GM12892 (cell line): ENCODE measurements around the gene SPINK9. TPM values are rescaled to one million over a fixed set of nuclear protein-coding genes. Genes with fewer than 3 reads are reported as not detected.
"Not testable (repeated sequence)": the region's sequence is repeated elsewhere in the genome, so short reads cannot be mapped to it uniquely, and the experiment has no call there.

Source experiments
- DNase-seq: peaks from one replicate; pipeline ENCODE4 v3.0.0; 2011; ENCODE audit not compliant: insufficient read length
- FAIRE-seq: peaks from 2 replicates; lab custom pipeline; 2011; peaks lifted over from hg19 to GRCh38; lab: Jason Lieb, UNC
- POLR2A ChIP-seq: IDR thresholded peaks from 2 replicates; pipeline ENCODE4 v1.6.1; 2011; ENCODE audit warnings: low read depth, low read length, control low read depth
- POLR2AphosphoS5 ChIP-seq: IDR thresholded peaks from 2 replicates; pipeline ENCODE4 v1.6.1; 2011; ENCODE audit warnings: low read depth, low read length, control low read depth
- TAF1 ChIP-seq: IDR thresholded peaks from 2 replicates; pipeline ENCODE4 v1.6.1; 2011; ENCODE audit warnings: low read depth, mild to moderate bottlenecking, control low read depth, low read length, borderline replicate concordance
- polyA plus RNA-seq: library from polyadenylated mRNA; unstranded; fragments of >200 nt; gene quantifications from one replicate; pipeline ENCODE4 v1.2.1, GENCODE V29; 2012; ENCODE audit warnings: missing spikeins, inconsistent platforms; ENCODE audit not compliant: missing spikeins

Gene SPINK9, protein sequence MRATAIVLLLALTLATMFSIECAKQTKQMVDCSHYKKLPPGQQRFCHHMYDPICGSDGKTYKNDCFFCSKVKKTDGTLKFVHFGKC
- polyA plus RNA-seq: not detected

DNA sequence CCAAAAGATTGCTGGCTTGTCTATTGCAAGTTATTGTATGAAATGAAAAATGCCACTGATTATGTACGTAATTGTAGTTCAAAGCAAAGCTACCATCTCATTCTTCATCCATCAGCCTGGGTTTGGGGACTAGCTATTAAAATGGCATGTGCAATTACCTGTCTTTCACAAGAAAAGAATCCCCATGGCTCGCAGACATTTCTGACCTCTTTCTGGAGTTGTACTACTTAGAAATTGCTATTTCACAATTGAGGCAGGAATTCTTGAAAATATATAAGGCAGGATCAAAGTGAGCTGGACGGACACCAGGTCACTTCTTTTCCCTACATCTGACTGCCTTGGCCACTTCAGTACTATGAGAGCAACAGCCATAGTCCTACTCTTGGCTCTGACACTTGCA, at the start of gene SPINK9:
TSS of gene SPINK9 (plus strand) at position 301 of the 400 bp plus-strand sequence. CDS start at position 356, 55 bp downstream.
- no peak for TF ChIP-seq TAF1
- no peak for TF ChIP-seq POLR2A
- TF ChIP-seq POLR2AphosphoS5: no peak
- no peak for DNase-seq
- no peak for FAIRE-seq

DNA sequence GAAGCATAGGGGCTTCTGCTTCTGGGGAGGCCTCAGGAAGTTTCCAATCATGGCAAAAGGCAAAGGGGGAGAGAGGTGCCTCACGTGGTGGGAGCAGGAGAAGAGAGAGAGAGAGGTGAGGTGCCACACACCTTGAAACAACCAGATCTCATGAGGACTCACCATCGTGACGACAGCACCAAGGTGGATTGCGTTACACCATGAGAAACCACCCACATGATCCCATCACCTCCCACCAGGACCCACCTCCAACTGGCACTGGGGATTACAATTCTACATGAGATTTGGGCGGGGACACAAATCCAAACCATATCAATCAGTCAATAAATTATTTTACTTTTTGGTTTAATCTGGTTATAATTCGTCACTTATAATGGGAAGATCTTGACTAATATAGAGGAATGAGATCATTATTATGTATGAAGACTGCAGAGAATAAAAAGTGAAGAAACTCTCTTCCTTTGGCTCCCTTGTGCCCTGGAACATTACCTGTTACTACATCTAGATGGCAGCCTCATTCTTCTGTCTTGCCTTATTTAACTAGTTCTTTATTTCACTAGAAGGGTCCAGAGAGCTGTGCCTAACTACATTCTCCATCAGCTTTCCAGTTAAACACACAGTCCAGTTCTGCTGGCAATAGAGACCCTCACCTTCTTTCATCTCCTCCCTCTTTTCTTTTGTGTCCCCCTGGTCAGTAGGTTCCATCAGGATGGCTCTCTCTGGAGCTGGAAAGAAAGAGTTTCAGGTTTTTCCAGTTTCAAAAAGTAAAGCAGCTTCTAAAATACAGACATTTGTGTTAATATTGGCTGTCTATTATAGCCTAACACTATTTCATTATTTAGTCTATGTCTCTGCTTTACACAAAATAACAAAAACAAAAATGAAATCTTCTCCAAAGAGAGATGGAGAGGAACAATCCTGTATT, 44.8 kb upstream of the SPINK9 start:
- TF ChIP-seq TAF1: no peak
- TF ChIP-seq POLR2AphosphoS5: no peak
- no peak for TF ChIP-seq POLR2A
- FAIRE-seq (no peak), DNase-seq (no peak)

DNA sequence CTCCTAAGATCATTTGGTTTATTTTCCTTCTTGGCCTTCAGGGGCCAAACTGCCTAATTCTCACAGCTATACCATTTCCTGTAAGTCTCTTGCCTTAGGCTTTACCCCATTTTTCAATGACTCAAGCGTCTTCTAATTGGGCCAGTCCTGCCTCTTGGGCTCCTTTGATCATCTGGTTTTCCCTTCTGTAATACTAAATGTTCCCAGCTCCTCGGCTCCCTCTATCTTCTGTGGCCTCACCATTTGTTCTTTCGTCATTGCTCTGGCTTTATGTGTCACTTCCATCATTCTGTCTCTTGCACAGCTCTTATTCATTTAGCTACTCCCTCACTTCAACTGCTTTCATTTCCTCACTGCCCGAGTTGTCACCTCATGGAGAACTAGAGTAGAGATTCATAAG, 37.6 kb upstream of the SPINK9 start:
- DNase-seq (no peak), FAIRE-seq (no peak)
- no peak for TF ChIP-seq TAF1

DNA sequence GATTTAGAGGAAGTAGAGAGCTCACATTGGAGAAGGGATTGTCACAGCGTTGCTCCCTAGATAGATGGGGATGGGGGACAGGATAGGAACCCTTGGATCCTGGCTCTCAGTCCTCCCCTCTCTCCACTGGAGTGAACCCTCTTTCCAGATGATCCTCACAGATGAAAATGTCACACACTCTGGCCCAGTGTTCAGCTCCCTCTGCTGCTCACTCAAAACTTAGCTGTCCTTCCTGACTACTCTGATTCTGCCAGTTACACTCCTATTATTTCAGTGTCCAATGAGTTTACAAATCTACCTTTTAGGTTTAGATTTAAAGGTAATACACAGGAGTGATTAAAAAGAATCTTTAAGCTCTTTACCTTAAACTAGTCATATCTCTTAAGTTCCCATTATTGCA, 28.9 kb upstream of the SPINK9 start:
- FAIRE-seq: no peak
- no peak for TF ChIP-seq POLR2A
- no peak for TF ChIP-seq POLR2AphosphoS5
- TF ChIP-seq TAF1: no peak
- no peak for DNase-seq

DNA sequence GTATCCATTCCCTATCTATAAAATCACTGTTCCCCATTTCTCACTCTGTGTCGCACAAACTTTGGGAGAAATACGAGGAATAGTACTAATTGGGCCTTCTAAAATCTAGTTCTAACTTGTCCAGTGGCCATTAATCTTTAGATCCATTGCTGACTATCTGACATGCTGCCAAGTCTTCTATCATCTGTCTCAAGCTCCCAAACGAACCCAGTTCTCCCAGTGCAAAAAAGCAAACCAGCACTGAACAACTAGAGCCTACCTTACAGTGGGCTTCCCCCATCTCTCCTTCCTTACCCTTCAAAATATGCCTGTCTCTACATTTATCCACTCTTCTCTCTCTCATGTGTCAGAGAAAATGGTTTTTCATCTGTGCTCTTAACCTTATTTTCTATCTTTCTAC, 26.3 kb upstream of the SPINK9 start:
- DNase-seq (no peak), FAIRE-seq (no peak)
- TF ChIP-seq TAF1 (no peak), POLR2A (no peak), POLR2AphosphoS5 (no peak)

DNA sequence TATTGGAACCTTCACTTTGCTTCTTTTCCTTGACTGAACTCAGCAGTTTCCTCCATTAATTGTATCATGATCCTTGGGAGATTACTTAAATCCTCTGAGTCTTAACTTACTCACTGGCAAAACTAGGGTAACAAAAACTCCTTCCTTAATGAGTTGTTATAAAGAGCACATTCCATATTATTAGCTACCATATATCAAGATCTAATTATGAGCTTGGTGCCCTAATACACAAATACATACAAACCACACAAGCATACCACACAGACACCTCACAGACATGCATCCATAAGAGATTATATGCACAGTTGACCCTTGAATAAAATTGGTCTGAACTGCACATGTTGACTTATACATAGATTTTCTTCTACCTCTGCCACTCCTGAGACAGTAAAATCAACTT, 25.6 kb upstream of the SPINK9 start:
- no peak for TF ChIP-seq POLR2A
- TF ChIP-seq TAF1: no peak
- TF ChIP-seq POLR2AphosphoS5: no peak
- no peak for FAIRE-seq

DNA sequence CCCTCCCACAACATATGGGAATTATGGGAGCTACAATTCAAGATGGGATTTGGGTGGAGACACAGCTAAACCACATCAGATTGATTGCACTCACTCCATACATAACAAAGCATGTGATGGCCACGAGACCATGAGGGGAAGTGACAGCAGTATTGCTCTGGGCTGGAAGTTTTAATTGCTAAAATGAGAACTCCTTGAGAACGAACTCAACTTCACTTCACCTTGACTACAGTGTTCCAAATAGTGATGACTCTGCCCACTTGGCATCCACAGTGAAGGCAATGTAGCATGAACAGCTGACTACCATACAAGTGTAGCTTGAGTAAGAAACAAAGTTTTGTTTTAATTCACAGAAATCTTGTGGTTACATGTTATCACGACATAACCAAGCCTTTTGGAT, 23.9 kb upstream of the SPINK9 start:
- FAIRE-seq (no peak), DNase-seq (no peak)
- TF ChIP-seq POLR2AphosphoS5: no peak
- no peak for TF ChIP-seq POLR2A
- TF ChIP-seq TAF1: no peak

More for the DNA sequence above, 25.6 kb upstream of the SPINK9 start:
- no peak for DNase-seq

DNA sequence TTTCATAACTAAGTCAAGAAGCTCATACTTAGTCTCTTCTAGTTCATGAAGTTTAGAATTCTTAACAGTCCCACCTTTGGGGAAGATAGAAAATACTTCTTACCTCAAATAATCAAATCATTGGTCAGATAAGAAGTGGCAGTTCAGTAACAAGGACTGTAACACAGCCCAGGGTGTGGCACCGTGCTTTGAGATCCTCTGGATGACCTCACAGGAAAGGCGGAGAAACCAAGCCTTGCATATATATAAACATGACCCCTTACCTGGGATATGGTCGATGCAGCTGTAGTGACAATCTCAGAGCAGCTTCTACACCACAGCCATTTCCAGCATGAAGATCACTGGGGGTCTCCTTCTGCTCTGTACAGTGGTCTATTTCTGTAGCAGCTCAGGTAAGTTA, 23.2 kb upstream of the SPINK9 start, which contains the start of gene SPINK7:
TSS of gene SPINK7 (plus strand) at position 271 of the 400 bp plus-strand sequence. CDS start at position 332, 61 bp downstream.
- no peak for DNase-seq
- TF ChIP-seq POLR2AphosphoS5: no peak
- no peak for TF ChIP-seq POLR2A
- no peak for TF ChIP-seq TAF1
- FAIRE-seq: no peak

DNA sequence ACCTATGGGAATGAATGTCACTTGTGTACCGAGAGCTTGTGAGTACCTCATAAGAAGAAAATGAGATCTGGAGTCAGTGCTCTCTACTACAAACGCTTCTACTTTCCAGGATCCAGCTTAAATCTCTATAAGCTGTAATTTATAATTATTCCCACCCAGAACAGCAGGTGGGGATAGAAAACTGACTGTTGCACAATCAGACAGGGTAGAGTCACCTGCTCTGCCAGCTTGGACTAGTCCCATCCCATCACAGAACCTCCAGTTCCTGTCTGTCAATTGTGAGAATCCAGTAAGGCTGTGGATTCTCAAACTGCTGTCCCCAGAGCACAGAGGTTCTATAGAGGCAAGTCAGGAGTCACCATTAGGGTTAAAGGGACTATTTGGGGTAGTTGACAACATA, 21.2 kb upstream of the SPINK9 start:
- FAIRE-seq: no peak
- TF ChIP-seq TAF1: no peak
- TF ChIP-seq POLR2AphosphoS5: no peak
- TF ChIP-seq POLR2A: no peak
- no peak for DNase-seq

DNA sequence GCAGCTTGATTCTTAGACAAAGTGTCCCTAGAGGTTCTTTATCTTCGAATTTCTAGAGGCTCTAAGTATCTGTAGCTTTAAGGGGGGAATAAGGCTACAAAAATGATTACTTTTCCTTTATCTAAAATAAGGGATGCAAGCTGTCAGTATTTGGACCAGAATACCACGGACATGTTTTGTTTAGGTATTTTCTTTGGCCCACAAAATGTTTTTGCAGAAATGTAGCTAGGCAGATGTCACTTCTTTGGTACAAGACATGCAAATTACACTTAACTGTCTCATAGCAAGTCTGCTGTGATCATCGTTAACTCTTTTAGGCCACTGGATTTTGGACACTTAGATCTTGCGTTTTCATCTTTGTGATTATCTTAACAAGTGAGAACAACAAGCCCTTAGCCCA, 20.6 kb upstream of the SPINK9 start:
- DNase-seq: no peak
- TF ChIP-seq POLR2AphosphoS5 (no peak), POLR2A (no peak), TAF1 (no peak)
- no peak for FAIRE-seq

DNA sequence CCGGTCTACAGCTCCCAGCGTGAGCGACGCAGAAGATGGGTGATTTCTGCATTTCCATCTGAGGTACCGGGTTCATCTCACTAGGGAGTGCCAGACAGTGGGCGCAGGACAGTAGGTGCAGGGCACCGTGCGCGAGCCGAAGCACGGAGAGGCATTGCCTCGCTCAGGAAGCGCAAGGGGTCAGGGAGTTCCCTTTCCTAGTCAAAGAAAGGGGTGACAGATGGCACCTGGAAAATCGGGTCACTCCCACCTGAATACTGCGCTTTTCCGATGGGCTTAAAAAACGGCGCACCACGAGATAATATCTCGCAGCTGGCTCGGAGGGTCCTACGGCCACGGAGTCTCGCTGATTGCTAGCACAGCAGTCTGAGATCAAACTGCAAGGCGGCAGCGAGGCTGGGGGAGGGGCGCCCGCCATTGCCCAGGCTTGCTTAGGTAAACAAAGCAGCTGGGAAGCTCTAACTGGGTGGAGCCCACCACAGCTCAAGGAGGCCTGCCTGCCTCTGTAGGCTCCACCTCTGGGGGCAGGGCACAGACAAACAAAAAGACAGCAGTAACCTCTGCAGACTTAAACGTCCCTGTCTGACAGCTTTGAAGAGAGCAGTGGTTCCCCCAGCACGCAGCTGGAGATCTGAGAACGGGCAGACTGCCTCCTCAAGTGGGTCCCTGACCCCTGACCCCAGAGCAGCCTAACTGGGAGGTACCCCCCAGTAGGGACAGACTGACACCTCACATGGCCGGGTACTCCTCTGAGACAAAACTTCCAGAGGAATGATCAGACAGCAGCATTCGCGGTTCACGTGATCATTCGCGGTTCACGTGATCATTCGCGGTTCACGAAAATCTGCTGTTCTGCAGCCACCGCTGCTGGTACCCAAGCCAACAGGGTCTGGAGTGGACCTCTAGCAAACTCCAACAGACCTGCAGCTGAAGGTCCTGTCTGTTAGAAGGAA, 15.1 kb upstream of the SPINK9 start:
- FAIRE-seq, DNase-seq: not testable (repeated sequence)

DNA sequence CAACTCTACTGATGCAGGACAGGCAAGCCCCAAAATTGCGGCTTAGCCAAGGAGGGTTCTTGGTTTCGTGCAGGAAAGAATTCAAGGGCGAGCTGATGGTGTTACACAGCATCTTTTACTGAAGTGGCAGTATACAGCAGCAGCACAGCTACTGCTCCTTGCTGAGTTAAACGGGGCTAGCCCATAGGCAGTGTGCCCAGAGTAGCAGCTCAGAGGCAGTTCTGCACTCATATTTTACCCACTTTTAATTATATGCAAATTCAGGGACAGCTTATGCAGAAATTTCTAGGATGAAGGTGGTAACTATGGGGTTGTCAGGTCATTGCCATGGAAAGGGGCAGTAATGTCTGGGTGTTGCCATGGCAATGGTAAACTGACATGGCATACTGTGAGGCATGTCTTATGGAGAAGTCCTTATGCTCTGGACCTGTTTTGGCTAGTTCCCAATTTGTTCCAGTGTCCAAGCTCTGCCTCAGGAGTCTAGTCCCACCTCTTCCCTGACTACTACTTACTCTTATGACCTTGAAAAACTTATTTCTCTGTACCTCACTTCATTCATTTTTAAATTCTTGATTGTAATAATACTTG, 2.0 kb upstream of the SPINK9 start:
- TF ChIP-seq POLR2AphosphoS5: no peak
- TF ChIP-seq TAF1: no peak
- TF ChIP-seq POLR2A: no peak
- DNase-seq (no peak), FAIRE-seq (no peak)
